Activated CD8-positive, alpha-beta memory T cell treated with anti-CD3 and anti-CD28 coated beads, Interleukin-2, amount 50 U/mL, for 4 hours (primary cell): ENCODE results near the gene DMRTA1.
"Not testable (repeated sequence)": the region's sequence is repeated elsewhere in the genome, so short reads cannot be mapped to it uniquely, and the experiment has no call there.

Source experiments
- DNase-seq: peaks from one replicate; pipeline ENCODE4 v3.0.0-alpha.2; 2020

Gene DMRTA1

GRCh38 chr9:22463205-22463604 is 16.6 kb downstream of the DMRTA1 start:
- no peak for DNase-seq

GRCh38 chr9:22469928-22470544 is 23.4 kb downstream of the DMRTA1 start:
- no peak for DNase-seq

- DNase-seq, result no peak
Observed at GRCh38 chr9:22481566-22481965, 34.9 kb downstream of the DMRTA1 start.

DNA sequence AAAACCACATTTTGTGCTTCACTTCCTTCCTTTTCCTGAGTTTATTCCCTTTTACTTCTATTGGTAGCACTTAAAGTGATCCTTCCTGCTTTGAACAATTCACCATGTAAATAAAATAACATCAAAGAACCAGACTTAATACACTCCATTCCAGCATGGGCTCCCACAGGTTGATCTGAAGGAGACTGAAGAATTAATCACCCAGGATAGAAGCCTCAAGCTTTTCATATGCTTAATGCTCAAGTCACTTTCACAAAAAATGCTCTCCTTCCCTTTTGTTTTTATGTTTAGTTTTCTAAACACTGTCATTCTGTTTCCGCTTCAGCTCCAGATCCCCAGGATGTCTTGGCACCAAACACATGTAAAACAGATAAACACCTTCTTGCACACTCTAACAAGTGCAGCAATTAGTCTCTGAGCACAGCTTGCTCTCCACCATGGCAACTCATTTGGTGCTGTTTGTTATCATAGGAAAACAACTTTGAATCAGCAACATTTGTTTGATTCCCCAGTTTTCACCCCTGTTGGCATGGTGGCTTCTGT is 37.0 kb downstream of the DMRTA1 start:
- no peak for DNase-seq

GRCh38 chr9:22496197-22496596 is 49.6 kb downstream of the DMRTA1 start:
- not testable (repeated sequence) for DNase-seq
